Amniotic epithelial cell (primary cell): Measurements from ENCODE around the gene FUS.

ENCODE experiments used
- DNase-seq: peaks from one replicate; pipeline ENCODE4 v3.0.0-alpha.2; 2010; ENCODE audit warnings: low read depth

FUS gene

GRCh38 chr16:31202414-31203375 is 22.8 kb downstream of the FUS start, which contains the start of gene PYCARD:
Gene PYCARD, minus strand, starts transcription at chr16:31202760. Its CDS starts 70 bp downstream, at chr16:31202690.
- DNase-seq, result peak; percentile 26

DNA sequence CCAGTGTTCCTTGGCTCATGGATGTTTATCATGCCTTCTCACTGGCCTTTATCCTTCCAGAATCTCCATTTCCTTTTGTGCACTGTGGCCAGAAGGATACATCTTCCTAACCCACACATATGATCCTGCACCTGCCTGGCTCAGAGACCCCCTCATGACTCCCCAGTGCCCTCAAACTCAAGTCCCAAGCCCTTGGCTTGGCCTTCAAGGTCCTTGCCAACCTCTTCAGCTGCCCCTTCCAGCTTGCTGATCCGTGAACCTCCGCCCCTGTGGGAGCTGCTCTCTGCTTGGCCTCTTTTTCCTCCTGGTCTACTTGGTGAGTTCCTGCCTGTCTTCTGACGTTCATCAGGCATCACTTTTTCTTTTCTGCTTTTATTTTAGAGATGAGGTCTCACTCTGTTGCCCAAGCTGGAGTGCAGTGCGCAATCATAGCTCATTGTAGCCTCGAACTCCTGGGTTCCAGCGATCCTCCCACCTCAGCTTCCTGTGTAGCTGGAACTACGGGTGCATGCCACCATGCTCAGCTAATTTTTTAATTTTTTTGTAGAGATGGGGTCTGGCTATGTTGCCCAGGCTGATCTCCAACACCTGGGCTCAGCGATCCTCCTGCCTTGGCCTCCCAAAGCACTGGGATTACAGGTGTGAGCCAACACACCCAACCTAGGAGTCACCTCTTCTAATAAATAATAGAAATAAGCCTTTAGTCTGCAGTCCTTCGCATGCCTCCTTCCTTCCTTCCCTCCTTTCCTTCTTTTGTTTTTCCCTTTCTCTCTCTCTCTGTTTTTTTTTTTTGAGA is 25.1 kb downstream of the FUS start:
- no peak for DNase-seq

DNA sequence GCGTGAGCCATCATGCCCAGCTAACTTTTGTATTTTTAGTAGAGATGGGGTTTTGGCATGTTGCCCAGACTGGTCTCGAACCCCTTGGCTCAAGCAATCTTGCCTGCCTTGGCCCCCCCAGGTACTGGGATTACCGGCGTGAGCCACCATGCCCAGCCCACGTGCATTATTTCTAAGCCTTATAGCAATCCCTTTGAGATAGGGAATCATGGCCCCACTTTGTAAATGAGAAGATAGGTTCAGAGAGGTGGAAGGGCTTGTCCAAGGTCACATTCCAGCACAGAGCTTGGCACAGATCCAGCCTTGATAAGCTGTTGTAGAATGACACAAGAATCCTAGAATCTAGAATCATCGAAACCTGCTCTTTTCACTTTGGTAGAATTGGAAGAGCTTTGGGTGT is 26.8 kb downstream of the FUS start:
- DNase-seq, result peak; percentile 22

GRCh38 chr16:31213342-31213741 is 33.4 kb downstream of the FUS start:
- no peak for DNase-seq

- no peak for DNase-seq
Measured at GRCh38 chr16:31213877-31214707, 34.2 kb downstream of the FUS start, which contains the start of gene TRIM72. Gene TRIM72, plus strand, starts transcription at chr16:31214119. Its CDS starts 620 bp downstream, at chr16:31214739.

GRCh38 chr16:31214708-31215286 is 34.9 kb downstream of the FUS start:
- no peak for DNase-seq

DNA sequence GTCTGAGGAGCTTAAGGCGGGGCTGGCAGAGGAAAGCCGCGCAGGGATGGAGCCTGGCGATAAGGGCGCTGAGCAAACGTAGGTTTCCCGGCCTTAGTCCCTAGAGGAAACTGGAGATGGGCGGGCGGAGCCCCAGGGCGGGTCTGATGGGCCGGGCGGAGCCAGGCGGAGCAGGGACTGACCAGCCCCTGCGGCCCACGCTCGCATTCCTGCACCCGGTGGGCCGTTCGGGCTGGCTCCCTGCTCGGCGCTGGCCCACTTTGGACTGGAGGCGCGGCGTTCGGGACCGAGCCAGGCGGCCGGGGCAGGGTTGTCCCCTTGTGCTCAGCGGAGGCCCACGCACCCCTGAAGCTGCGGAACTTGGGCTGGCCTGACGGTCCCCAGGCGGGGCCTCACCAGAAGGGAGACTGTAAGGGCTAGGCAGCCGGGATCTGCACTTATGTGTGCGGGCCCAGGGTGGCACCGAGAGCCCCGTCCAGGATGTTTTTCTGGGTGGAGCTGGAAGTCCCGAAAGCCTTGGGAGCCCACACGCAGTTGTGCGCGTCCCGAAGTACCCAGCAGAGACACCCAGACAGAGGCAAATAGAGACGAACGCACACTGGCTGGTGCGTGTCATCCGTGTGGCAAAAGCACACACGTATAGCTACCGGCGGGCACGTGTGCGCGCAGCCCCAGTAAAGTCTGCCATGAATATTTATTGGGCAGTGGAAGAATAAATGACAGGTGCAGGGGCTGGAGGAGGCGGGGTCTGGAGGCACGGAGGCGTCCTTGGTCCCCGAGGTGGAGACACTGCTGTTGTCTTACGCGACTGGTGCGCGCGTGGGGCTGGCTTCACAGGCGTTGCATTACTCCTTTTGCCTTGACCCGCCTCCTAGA is 35.6 kb downstream of the FUS start:
- DNase-seq, result peak; percentile 70

GRCh38 chr16:31216422-31217135 is 36.6 kb downstream of the FUS start, which contains the start of gene PYDC1:
Gene PYDC1, minus strand, starts transcription at chr16:31217135. Its CDS starts 107 bp downstream, at chr16:31217028.
- DNase-seq, result no peak

GRCh38 chr16:31217136-31217530 is 37.2 kb downstream of the FUS start:
- no peak for DNase-seq

DNA sequence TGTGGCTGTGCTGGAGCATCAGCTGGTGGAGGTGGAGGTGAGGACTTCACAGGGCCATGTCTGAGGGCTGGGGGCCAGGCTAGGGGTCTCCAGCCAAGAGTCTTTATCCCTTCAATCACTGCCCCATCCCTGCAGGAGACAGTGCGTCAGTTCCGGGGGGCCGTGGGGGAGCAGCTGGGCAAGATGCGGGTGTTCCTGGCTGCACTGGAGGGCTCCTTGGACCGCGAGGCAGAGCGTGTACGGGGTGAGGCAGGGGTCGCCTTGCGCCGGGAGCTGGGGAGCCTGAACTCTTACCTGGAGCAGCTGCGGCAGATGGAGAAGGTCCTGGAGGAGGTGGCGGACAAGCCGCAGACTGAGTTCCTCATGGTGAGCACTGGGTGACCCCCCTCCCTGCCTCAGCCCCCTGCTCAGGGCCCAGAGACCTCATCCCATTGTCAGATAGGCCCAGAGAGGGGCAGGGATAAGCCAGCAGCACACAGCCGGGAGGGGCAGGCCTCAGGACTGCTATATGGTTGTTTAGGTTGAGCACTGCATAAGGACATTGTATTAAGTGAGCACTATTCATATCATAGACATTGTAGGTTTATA is 39.3 kb downstream of the FUS start:
- no peak for DNase-seq

DNA sequence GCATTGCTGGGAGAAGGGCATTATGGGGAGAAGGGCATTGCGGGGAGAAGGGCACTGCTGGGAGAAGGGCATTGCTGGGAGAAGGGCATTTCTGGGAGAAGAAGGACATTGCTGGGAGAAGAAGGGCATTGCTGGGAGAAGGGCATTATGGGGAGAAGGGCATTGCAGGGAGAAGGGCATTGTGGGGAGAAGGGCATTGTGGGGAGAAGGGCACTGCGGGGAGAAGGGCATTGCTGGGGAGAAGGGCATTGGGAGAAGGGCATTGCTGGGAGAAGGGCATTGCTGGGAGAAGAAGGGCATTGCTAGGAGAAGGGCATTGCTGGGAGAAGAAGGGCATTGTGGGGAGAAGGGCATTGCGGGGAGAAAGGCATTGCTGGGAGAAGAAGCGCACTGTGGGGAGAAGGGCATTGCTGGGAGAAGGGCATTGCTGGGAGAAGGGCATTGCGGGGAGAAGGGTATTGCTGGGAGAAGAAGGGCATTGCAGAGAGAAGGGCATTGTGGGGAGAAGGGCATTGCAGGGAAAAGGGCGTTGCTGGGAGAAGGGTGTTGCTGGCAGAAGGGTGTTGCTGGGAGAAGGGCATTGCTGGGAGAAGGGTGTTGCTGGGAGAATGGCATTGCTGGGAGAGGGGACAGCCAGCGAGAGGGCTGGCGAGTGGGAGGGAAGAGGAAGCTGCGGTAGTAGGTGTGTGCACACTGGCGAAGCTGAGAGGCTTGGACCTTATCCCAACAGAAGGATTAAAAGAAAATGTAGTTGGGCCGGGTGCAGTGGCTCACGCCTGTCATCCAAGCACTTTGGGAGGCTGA is 41.6 kb downstream of the FUS start:
- DNase-seq, result no peak

DNA sequence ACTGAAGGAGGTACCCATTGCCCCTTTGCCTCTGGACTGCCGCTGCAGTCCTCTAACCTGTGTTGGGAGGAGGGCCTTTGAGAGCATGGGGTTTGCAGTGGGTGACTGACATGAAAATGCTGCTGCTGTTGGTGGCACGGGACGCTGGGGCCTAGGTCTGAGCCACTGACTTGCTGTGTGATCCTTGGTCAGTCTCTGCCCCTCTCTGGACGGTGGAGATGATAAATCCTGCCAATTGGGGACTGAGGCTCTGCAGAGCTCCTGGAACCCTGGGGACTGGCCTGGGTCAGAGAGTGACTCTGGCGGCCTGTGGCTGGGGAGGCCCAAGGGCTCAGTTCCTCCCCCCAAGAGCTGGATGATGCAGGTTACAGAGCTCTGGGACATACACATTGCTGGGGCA is 43.1 kb downstream of the FUS start:
- DNase-seq, result no peak

GRCh38 chr16:31224092-31224955 is 44.4 kb downstream of the FUS start:
- DNase-seq, result no peak

DNA sequence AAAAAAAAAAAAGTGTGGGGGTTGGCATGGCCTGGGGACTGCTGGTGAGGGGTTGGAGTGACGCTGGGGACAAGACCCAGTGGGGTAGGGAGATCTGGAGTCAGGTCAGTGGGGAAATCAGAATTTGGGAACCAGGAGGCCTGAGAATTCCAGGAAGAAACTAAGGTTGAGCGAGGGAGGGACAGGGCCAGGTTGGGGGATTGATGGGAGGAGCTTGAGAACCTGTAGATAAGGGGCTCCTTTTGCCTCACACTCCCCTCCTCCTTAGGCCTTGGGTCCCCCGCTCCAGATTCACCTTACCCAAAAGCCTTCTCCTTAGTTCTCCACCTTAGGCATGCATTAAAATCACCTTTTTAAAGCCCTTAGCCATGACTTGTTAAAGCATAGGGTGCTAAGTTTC is 45.3 kb downstream of the FUS start:
- DNase-seq, result no peak

DNA sequence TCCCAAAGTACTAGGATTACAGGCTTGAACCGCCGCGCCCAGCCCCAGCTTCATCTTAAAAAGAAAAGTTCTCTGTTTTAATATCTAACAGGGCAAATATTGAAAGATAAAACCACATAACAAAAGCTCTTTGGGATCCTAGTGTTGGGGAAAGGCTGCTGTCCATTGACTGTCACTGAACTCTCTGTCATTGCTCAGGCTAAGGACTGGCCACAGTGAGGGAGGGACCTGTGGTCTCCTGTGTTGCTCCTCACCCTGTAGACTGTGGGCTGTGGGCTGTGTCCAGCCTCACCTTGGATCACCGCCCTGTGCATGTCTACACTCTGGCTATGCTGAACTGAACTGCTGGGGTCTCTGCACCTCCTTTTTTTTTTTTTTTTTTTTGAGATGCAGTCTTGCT is 48.3 kb downstream of the FUS start:
- no peak for DNase-seq

DNA sequence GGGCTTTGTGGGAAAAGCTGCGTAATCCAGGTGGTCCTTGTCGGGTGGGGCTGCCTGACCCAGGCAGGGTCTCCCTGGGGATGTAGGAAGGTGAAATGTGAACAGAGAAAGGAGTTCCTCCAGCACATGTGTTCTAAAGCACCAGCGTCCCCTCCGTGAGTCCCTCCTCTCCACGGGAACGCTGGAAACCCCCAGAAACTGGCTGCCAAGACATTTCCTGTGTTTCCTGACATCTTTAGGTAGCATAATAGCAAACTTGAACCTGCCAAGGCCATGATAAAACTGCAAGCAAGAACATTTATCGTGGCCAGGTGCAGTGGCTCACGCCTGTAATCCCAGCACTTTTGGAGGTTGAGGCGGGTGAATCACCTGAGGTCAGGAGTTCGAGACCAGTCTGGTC is 49.6 kb downstream of the FUS start:
- no peak for DNase-seq

DNA sequence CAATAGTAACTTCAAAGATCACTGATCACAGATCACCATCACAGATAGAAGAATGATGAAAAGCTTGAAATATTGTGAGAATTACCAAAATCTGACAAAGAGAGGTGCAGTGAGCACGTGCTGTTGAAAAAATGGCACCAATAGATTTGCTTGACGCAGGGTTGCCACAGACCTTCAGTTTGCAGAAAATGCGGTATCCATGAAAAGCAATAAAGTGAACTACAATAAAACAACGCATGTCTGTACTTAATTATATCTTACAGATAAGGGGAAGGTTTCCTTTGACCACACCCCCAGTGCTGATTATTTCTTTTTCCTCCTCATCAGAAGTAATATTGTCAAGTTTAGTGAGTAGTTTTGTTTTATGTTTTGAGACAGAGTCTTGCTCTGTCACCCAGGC is 58.1 kb downstream of the FUS start:
- no peak for DNase-seq
